ENCODE results near the gene NR1H2. TPM values are rescaled to one million over a fixed set of nuclear protein-coding genes. Genes with fewer than 3 reads are reported as not detected.

Gene NR1H2
- total RNA-seq, 2 donors from 2014 or later, result 57.9 to 60.0 TPM

DNA sequence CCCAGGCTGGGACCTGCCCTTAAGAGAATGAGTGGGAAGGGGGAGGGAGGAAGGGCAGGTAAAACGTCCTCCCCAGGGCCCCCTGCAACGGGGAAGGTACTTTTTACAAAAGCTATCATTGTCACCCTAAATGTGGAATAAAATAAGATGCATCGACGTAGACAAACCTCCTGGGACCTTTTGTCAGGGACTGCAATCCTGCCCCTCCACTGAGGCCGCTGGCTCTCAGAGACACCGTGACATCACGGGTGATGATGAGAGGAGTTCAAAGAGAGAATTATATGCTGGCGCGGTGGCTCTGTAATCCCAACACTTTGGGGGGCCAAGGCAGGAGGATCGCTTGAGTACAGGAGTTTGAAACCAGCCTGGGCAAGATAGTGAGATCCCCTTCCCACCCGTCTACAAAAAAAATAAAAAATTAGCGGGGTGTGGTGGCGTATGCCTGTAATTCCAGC, 54.7 kb downstream of the NR1H2 start:
- intact Hi-C loops (cut with DNase I), result no loop called here
- H3K27ac ChIP-seq, result no peak overlapping the region
- no peak for DNase-seq
- H3K4me1 ChIP-seq, result no peaks in the 10 kb centered on the region
- TF ChIP-seq, protein P1, sequence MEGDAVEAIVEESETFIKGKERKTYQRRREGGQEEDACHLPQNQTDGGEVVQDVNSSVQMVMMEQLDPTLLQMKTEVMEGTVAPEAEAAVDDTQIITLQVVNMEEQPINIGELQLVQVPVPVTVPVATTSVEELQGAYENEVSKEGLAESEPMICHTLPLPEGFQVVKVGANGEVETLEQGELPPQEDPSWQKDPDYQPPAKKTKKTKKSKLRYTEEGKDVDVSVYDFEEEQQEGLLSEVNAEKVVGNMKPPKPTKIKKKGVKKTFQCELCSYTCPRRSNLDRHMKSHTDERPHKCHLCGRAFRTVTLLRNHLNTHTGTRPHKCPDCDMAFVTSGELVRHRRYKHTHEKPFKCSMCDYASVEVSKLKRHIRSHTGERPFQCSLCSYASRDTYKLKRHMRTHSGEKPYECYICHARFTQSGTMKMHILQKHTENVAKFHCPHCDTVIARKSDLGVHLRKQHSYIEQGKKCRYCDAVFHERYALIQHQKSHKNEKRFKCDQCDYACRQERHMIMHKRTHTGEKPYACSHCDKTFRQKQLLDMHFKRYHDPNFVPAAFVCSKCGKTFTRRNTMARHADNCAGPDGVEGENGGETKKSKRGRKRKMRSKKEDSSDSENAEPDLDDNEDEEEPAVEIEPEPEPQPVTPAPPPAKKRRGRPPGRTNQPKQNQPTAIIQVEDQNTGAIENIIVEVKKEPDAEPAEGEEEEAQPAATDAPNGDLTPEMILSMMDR (IDR thresholded peaks at IDR 0.05), result no peak
- H3K27me3 ChIP-seq, result peaks cover 14% of the 10 kb centered on the region
- H3K4me3 ChIP-seq, result peak overlapping the region; percentile 64
- peak overlapping the region; percentile 26 to 73 for H3K9ac ChIP-seq (ENCODE audit: low read depth in 2 of 2, low read length in 2 of 2)
- H3K36me3 ChIP-seq, result no peaks in the 10 kb centered on the region
- H3K9me3 ChIP-seq, result no peaks in the 10 kb centered on the region

DNA sequence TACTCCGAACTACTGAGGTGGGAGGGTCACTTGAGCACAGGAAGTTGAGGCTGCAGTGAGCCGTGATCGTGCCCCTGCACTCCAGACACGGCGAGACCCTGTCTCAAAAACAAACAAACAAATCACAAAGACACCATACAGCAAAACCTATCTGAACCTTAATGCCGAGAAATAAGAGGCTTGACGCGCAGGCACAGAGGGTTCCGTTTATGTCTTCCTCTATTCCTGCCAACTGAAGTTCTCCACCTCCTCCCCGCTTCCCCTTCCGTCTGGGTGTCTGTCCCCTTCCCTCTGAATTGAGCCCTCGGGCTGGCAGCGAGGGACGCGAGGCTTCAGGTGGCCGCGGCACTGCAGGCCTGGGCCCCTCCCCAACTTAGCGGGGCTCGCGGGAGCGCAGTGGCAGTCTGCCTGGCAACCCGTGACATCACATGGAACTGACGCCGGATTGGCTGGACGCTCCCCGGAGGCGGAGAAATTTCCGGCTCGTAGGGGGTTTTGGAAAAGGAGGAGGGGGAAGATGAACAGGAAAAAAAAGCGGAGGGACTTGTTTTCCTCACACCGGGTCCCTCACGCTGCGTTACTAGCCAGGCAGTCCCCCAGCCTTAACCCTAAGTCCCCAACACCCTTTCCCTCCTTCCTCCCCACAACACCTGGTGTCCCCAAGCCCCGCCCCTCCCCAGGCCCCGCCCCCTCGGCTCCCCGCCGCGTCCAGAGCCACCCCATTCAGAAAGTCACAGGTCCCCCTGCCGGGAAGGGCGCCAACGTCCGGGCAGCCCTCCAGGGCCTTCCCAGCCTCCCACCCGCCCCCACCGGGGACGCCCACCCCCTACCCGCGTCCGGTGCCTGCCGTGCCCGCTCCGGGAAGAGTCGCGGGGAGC, 55.3 kb downstream of the NR1H2 start:
- DNase-seq, result peak; percentile 85
- H3K36me3 ChIP-seq, result no peaks in the 10 kb centered on the region
- TF ChIP-seq, protein P1 (IDR thresholded peaks at IDR 0.05), result no peak
- peak overlapping the region; percentile 21 for H3K27ac ChIP-seq
- H3K9me3 ChIP-seq, result no peaks in the 10 kb centered on the region
- intact Hi-C loops (cut with DNase I), result no loop called here
- H3K9ac ChIP-seq (ENCODE audit: low read depth in 2 of 2, low read length in 2 of 2), result peak overlapping the region; percentile 39 to 73
- peak overlapping the region; percentile 64 for H3K4me3 ChIP-seq
- H3K4me1 ChIP-seq, result no peaks in the 10 kb centered on the region
- H3K27me3 ChIP-seq, result peaks cover 14% of the 10 kb centered on the region

DNA sequence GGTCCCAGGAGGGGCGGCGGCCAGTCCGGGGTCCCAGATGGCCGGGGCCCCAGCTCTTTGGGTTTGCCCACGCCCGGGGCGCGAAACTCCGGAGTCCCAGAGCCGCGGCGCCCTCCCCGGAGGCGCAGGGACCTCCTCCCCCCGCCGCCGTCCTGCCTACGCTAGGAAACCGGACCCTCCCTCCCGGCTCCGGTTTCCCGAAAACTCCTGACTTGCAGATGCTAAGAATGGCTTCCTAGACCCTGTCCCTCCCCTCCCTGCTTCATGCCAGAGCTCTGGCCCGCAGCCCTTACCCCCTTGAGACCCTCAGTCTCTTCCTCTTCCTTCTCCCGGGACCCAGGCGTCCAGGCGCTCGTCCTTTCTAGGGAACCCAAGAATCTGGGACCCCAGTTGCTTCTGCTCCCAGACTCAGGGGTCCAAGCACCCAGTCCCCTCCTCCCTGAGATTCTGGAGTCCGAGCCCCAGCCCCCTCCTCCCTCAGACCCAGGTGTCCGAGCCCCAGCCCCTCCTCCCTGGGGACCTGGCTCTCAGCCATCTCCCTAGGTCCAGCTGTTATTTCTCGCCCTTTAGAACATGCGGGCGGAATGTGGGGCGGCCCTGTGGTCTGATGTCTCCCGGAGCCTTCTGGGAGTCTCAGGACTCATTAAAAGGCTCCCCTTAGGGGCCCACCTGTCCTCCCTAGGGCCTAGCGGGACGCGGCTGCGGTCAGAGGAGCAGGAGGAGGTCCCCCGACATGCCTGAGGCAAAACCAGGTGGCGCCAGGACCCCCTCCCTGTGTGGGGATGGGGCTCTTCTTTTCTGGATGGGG, 56.2 kb downstream of the NR1H2 start, which contains the start of gene MYBPC2:
Gene MYBPC2, plus strand, starts transcription at position 672 of the 808 bp plus-strand sequence. Its CDS starts 62 bp downstream, at position 734.
- DNase-seq, result no peak
- TF ChIP-seq, protein P1 (IDR thresholded peaks at IDR 0.05), result no peak
- Histone ChIP-seq H3K9ac (ENCODE audit: low read depth in 2 of 2, low read length in 2 of 2) (peak within 1 kb of the TSS; percentile 39 to 73), H3K4me3 (peak within 1 kb of the TSS; percentile 64), H3K36me3 (no peaks in the 10 kb centered on the region), H3K27ac (peak within 1 kb of the TSS; percentile 21), H3K9me3 (no peaks in the 10 kb centered on the region), H3K27me3 (peaks cover 14% of the 10 kb centered on the region), H3K4me1 (no peaks in the 10 kb centered on the region)
- intact Hi-C loops (cut with DNase I), result no loop called here

Other genes starting within 250 kb of the NR1H2 start
- under 1 TPM in 1 of 2 donors, not detected in 1; 0.49 TPM for gene IZUMO2, start 213.2 kb upstream of the NR1H2 start, total RNA-seq
- 100 to 1,000 TPM; 506 to 509 TPM for gene MYH14, start 172.8 kb upstream of the NR1H2 start, total RNA-seq
- gene KCNC3, start 47.1 kb upstream of the NR1H2 start, total RNA-seq, result 1 to 10 TPM in 1 of 2 donors, under 1 TPM in 1; 0.61 to 1.0 TPM
- gene NAPSA, start 10.8 kb upstream of the NR1H2 start, total RNA-seq, result 1 to 10 TPM; 1.9 to 6.1 TPM
- gene POLD1, start 7.9 kb downstream of the NR1H2 start, total RNA-seq, result 10 to 100 TPM; 26.2 to 76.3 TPM
- gene SPIB, start 42.5 kb downstream of the NR1H2 start, total RNA-seq, result 10 to 100 TPM; 32.5 to 46.0 TPM
- not detected for gene MYBPC2, start 56.4 kb downstream of the NR1H2 start, total RNA-seq
- 100 to 1,000 TPM; 112 to 163 TPM for gene EMC10, start 100.0 kb downstream of the NR1H2 start, total RNA-seq
- gene GARIN5A, start 100.4 kb downstream of the NR1H2 start, total RNA-seq, result 1 to 10 TPM; 2.1 to 4.4 TPM
- gene JOSD2, start 134.7 kb downstream of the NR1H2 start, total RNA-seq, result 10 to 100 TPM; 27.0 to 45.0 TPM
- gene ASPDH, start 137.5 kb downstream of the NR1H2 start, total RNA-seq, result not detected
- gene LRRC4B, start 192.0 kb downstream of the NR1H2 start, total RNA-seq, result 1 to 10 TPM; 1.1 TPM

Data from colonic mucosa (tissue), 4 donors.